OCI-LY7 (cell line): ENCODE data around the gene HACD2. TPM values are rescaled to one million over a fixed set of nuclear protein-coding genes. Genes with fewer than 3 reads are reported as not detected.

Experiments
- BruUV-seq: library from RNA; stranded (reverse); fragments of 400-500 nt; replicated peaks from 2 replicates; lab custom pipeline; 2021; lab: Mats Ljungman, UMichigan
- CTCF ChIA-PET: fragments of 300-600 bp; sonication (Branson Sonifier 250); formaldehyde crosslinking; loops from one replicate; lab custom pipeline; 2022; ENCODE audit warnings: antibody characterized with exemption; ENCODE audit not compliant: unreplicated experiment; lab: Charles Lee
- POLR2A ChIA-PET: fragments of 300-600 bp; sonication (Branson Sonifier 250); formaldehyde crosslinking; loops from one replicate; lab custom pipeline; 2022; ENCODE audit warnings: antibody characterized with exemption; lab: Charles Lee
- DNase-seq: peaks from one replicate; pipeline ENCODE4 v3.0.0-alpha.2; 2015; ENCODE audit warnings: low spot score
- H2AFZ ChIP-seq: fragments of 200-600 bp; sonication (generic), shearing (Covaris generic); 2 replicates; pipeline ENCODE4 v1.6.1; 2014; ENCODE audit warnings: mild to moderate bottlenecking, antibody characterized with exemption, low read length, moderate library complexity
- H3K27ac ChIP-seq: fragments of 200-600 bp; sonication (generic); 2 replicates; pipeline ENCODE4 v1.5.1; 2014; ENCODE audit warnings: mixed run types, low read depth, mild to moderate bottlenecking, moderate library complexity, low read length, inconsistent platforms; ENCODE audit not compliant: poor library complexity, severe bottlenecking
- H3K36me3 ChIP-seq: fragments of 200-600 bp; sonication (generic); 2 replicates; pipeline ENCODE4 v1.6.1; 2014; ENCODE audit warnings: mild to moderate bottlenecking, antibody characterized with exemption, low read length, moderate library complexity, mixed read lengths; ENCODE audit not compliant: insufficient read depth
- H3K4me1 ChIP-seq: fragments of 200-600 bp; sonication (generic); 2 replicates; pipeline ENCODE4 v1.5.1; 2014; ENCODE audit warnings: mild to moderate bottlenecking, low read length; ENCODE audit not compliant: insufficient read depth, poor library complexity, severe bottlenecking
- H3K4me2 ChIP-seq: fragments of 200-600 bp; sonication (generic); 2 replicates; pipeline ENCODE4 v1.6.1; 2014; ENCODE audit warnings: mild to moderate bottlenecking, low read length
- H3K4me3 ChIP-seq: fragments of 200-600 bp; sonication (generic); 2 replicates; pipeline ENCODE4 v1.5.1; 2014; ENCODE audit warnings: mild to moderate bottlenecking, low read depth, low read length; ENCODE audit not compliant: poor library complexity, severe bottlenecking
- H3K79me2 ChIP-seq: fragments of 200-600 bp; sonication (generic); 2 replicates; pipeline ENCODE4 v1.6.1; 2016; ENCODE audit warnings: low read depth, mild to moderate bottlenecking, low read length, moderate library complexity, mixed read lengths; ENCODE audit not compliant: insufficient read depth
- H3K9me2 ChIP-seq: fragments of 200-600 bp; sonication (generic); 2 replicates; pipeline ENCODE4 v1.6.1; 2016; ENCODE audit warnings: mild to moderate bottlenecking, low read length, mixed read lengths; ENCODE audit not compliant: insufficient read depth
- H3K9me3 ChIP-seq: fragments of 200-600 bp; sonication (generic); 2 replicates; pipeline ENCODE4 v1.6.1; 2014; ENCODE audit warnings: mild to moderate bottlenecking, mixed run types, low read length, mixed read lengths
- H4K20me1 ChIP-seq: fragments of 200-600 bp; sonication (generic); 2 replicates; pipeline ENCODE4 v1.6.1; 2014; ENCODE audit warnings: mild to moderate bottlenecking, antibody characterized with exemption, low read length, moderate library complexity, mixed read lengths; ENCODE audit not compliant: insufficient read depth
- EZH2phosphoT487 ChIP-seq: fragments of 200-600 bp; sonication (generic); IDR thresholded peaks from 2 replicates; pipeline ENCODE4 v1.6.1; 2018; ENCODE audit warnings: low read depth, borderline replicate concordance, mild to moderate bottlenecking, mixed run types, antibody characterized with exemption, low read length, moderate library complexity, mixed read lengths
- intact Hi-C: fragments of 100-400 bp; cut with micrococcal nuclease; formaldehyde crosslinking; loops from one replicate; pipeline ENCODE4 v1.10.0; 2022; ENCODE audit not compliant: unreplicated experiment
- total RNA-seq, 2 experiments: library from RNA; depleted of rRNA in 1 of 2; stranded (reverse); fragments of >200 nt in 1 of 2; shearing (Covaris generic) in 1 of 2; gene quantifications; 2 replicates each; pipeline ENCODE4 v1.2.3, GENCODE V29; 2014 to 2022
- TF ChIP-seq, protein P1 (sequence below): fragments of 200-600 bp; sonication (generic); conservative IDR thresholded peaks from 2 replicates; pipeline ENCODE4 v1.5.1; 2014; ENCODE audit warnings: mild to moderate bottlenecking, antibody characterized with exemption, low read length, moderate library complexity, mixed read lengths

Gene HACD2
- total RNA-seq, 2 experiments from 2014 or later = 10.2 to 22.5 TPM

DNA sequence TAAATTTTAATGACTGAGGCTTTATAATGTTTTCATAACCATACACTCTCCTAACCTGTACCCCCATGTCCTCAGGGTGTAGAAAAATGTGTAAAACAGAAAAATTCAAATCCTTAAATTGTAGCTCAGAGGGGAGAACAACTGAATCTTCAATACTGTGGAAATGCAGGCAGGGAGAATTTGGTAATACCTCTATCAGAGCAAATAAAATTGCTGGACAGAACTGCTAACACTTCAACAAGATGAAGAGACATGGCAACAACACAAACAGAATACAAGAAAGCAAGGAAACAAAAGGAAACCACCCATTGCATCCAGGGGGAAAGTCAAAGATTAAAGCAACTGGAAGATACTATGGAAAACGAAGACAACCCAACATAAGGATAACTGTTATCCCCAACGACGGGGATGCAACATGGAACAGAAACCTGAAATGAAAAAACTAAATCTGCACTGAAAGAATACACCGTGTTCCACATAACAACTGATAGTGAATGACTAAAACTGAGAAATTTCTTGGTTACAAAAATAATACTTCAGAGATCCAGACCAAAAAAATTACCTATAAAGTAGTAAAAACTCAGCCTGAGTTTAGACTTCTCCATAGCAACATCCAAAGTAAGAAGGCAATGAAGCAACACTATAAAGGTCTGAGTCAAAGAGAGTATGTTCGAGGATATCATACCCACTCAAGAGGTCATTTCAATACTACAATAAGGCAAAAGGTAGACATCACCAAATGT is 48.5 kb downstream of the HACD2 start:
- Histone ChIP-seq H3K4me1 (no peaks in the 10 kb centered on the region), H3K4me2 (no peak overlapping the region), H3K9me3 (no peaks in the 10 kb centered on the region), H3K36me3 (no peaks in the 10 kb centered on the region), H2AFZ (no peak overlapping the region), H3K79me2 (no peaks in the 10 kb centered on the region), H3K27ac (no peak overlapping the region), H3K9me2 (no peaks in the 10 kb centered on the region), H3K4me3 (no peak overlapping the region), H4K20me1 (no peaks in the 10 kb centered on the region)
- intact Hi-C loops = no loop called here
- CTCF ChIA-PET = no interaction called here
- BruUV-seq = no TSS peak
- POLR2A ChIA-PET = interaction anchor here (1.1 kb wide), 1 partner anchor 33 kb away, joined by 3 read pairs; no protein-coding TSS in a partner anchor
- TF ChIP-seq EZH2phosphoT487 = no peak
- TF ChIP-seq, protein P1, sequence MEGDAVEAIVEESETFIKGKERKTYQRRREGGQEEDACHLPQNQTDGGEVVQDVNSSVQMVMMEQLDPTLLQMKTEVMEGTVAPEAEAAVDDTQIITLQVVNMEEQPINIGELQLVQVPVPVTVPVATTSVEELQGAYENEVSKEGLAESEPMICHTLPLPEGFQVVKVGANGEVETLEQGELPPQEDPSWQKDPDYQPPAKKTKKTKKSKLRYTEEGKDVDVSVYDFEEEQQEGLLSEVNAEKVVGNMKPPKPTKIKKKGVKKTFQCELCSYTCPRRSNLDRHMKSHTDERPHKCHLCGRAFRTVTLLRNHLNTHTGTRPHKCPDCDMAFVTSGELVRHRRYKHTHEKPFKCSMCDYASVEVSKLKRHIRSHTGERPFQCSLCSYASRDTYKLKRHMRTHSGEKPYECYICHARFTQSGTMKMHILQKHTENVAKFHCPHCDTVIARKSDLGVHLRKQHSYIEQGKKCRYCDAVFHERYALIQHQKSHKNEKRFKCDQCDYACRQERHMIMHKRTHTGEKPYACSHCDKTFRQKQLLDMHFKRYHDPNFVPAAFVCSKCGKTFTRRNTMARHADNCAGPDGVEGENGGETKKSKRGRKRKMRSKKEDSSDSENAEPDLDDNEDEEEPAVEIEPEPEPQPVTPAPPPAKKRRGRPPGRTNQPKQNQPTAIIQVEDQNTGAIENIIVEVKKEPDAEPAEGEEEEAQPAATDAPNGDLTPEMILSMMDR = no peak
- no peak for DNase-seq

DNA sequence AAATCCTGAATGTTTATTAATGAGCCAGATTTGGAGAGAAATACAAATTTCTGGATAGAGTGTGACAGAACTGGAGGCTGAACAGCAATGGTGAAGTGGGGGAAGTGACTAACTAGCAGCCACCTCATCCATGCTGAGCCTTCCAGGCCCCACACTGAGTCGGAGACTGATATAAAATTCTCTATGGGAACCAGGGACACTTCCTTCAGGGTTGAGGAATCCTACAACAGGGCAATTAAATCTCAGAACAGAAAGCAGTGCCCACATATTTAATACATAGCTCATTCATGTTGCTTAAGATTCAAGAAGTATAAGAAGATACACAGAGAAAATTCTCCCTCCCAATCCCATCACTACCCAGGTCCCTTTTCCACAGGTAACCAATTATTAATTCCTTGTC is 49.3 kb downstream of the HACD2 start:
- Histone ChIP-seq H3K9me2 (no peaks in the 10 kb centered on the region), H3K4me2 (no peak overlapping the region), H4K20me1 (no peaks in the 10 kb centered on the region), H2AFZ (no peak overlapping the region), H3K79me2 (no peaks in the 10 kb centered on the region), H3K4me3 (no peak overlapping the region), H3K36me3 (no peaks in the 10 kb centered on the region), H3K27ac (no peak overlapping the region), H3K4me1 (no peaks in the 10 kb centered on the region), H3K9me3 (no peaks in the 10 kb centered on the region)
- TF ChIP-seq EZH2phosphoT487 = no peak
- TF ChIP-seq, protein P1 = no peak
- no peak for DNase-seq
- intact Hi-C loops = no loop called here
- no TSS peak for BruUV-seq
- ChIA-PET POLR2A (interaction anchor here (0.7 kb wide), 1 partner anchor 9 kb away, joined by 4 read pairs; no protein-coding TSS in a partner anchor), CTCF (no interaction called here)

DNA sequence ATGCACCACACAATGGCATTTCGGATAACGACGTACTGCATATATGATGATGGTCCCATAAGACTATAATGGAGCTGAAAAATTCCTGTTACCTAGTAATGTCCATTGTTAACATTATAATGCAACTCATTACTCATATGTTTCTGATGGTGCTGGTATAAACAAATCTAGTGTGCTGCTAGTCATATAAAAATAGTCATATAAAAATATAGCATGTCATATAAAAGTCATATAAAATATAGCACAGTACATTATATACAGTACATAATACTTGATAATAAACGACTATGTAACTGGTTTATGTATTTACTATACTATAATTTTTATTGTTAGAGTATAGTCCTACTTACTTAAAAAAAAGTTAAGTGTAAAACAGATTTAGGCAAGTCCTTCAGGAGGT is 50.6 kb downstream of the HACD2 start:
- no TSS peak for BruUV-seq
- Histone ChIP-seq H3K4me2 (no peak overlapping the region), H3K36me3 (no peaks in the 10 kb centered on the region), H3K9me2 (no peaks in the 10 kb centered on the region), H3K9me3 (no peaks in the 10 kb centered on the region), H3K4me1 (no peaks in the 10 kb centered on the region), H2AFZ (no peak overlapping the region), H4K20me1 (no peaks in the 10 kb centered on the region), H3K79me2 (no peaks in the 10 kb centered on the region), H3K4me3 (no peak overlapping the region), H3K27ac (no peak overlapping the region)
- no peak for DNase-seq
- TF ChIP-seq, protein P1 = no peak
- TF ChIP-seq EZH2phosphoT487 = no peak
- POLR2A ChIA-PET = interaction anchor here (0.6 to 0.9 kb wide), 2 partner anchors 21 to 35 kb away, joined by 4 to 5 read pairs; no protein-coding TSS in a partner anchor
- intact Hi-C loops = no loop called here
- CTCF ChIA-PET = no interaction called here
